GM19467 (cell line): ENCODE data around the gene TMEM221.
A peak's percentile ranks its signal among the peaks of the same experiment; 100 is the strongest.

Experiments used
- ATAC-seq: cut with Tn5 transposase; IDR thresholded peaks from one replicate; pipeline ENCODE4 v1.9.1; 2021; ENCODE audit warnings: mild to moderate bottlenecking, moderate library complexity; ENCODE audit not compliant: unreplicated experiment

TMEM221 gene

DNA sequence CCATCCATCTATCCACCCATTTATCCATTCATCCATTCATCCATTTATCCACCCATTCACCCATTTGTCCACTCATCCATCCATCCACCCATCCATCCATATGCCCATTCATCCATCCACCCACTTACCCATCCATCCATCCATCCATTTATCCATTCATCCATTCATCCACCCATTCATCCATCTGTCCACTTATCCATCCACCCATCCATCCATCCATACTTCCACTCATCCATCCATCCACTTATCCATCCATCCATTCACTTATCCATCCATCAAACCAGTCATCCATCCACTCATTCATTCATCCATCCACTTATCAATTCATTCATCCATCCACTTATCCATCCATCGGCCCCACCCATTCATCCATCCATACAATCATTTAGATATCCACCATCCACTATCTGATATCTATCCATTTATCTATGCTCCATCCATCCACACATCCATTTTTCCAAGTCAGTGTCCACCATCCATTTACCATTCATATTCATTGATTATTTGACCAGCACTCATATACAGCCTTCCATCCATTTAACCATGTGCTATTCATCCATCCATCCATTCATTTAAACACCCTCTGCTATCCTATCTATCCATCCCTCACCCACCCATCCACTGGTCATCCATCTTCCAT is 2.8 kb downstream of the TMEM221 start:
- no peak for ATAC-seq

DNA sequence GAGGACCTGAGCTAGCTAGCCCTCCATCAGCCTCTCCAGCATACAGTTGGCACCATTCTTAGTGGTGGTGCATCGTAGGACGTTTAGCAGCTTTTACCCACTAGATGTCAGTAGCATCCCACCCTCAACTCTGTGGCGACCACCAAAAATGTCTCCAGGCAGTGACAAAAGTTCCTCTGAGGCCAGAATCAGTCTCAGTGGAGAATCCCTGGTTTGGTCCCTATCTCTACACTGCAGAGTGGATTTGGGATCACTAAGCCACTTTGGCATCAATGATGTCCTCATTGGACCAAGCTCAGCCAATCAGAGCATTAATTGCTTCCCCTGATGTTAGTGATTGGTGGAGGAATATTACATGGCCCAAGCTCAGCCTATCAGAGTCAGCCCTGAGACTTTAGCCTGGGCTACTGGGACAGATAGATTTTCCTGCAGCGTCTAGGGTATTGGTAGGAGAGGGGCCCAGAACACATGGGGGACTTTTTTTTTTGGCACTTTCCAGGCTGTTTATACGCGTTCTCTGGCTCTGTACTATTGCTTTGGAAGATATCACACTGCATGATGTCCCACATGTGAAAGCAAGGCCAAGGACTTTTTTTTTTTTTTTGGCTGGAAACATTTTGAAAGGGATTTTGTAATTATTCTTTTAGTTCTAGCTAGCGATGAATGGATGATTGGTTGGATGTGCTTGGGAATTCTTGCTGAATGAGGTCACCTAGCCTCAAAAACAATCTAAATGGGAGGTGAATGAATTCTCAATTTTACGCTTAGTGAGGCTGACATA is 7.0 kb downstream of the TMEM221 start:
- no peak for ATAC-seq

DNA sequence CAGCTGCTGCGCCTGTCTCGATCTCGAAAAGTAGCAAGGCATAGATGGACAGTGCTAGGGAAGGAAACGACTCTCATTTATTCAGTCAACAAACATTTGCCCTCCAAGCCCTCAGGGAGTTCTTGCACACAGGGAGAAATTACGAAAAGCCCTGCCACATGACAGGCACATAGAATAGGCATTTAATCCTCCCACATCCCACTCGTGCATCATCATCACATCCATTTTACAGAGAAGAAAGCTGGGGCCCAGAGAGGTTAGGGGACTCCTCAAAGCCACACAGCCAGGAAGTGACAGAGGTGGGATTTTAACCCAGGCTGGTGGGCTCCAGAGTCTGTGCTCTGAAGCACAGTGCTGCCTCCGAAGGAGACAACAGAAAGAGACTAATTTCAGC is 11.6 kb downstream of the TMEM221 start:
- ATAC-seq = no peak

DNA sequence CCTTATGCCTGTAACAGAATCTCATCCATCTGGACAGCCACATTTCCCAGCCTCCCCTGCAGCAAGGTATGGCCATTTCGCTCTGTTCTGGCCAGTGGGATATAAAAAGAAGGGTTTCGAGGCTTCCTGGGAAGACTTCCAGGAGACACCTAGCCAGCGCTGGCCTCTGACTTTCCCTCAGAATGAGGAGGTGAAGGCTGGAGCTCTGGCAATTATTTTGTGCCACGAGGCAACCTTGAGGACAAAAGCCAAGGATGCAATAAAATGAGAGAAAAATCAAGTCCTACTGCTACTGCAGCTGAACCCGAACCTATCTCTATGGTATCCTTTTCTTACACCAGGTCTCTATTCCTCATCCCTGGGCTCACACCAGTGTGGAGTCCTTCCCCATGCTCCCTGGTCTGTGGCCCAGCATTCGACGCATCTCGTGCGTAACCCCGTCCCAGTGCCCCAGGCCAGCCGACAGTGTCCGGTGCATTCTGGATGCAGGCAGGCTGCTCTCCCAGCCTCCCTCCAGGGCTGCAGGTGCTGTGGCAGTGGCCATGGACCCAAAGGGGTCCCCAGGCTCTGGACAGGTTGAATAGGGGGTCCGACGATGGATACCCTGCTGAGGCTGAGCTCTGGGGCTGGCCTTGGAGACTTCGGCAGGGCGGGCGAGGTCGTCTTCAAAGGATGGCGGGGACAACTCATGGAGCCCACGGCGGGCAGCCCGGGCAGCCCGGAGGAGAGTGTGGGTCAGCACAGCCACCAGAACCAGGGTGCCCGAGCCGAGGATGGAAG is 12.2 kb downstream of the TMEM221 start:
- ATAC-seq = no peak

DNA sequence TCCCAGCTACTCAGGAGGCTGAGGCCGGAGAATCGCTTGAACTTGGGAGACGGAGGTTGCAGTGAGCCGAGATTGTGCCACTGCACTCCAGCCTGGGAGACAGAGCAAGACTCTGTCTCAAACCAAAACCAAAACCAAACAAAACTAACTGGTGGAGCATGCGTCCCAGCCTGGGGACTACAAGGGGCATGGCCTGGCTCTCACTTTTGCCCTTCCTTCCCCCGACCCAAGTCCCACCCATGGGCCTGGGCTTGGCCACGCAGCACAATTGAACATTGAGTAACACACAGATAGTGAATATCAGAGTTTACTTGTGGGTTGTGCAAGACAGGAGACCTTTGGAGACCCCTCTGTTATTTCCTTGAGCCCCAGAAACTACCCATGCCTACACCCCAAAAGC is 13.2 kb downstream of the TMEM221 start:
- ATAC-seq = no peak

DNA sequence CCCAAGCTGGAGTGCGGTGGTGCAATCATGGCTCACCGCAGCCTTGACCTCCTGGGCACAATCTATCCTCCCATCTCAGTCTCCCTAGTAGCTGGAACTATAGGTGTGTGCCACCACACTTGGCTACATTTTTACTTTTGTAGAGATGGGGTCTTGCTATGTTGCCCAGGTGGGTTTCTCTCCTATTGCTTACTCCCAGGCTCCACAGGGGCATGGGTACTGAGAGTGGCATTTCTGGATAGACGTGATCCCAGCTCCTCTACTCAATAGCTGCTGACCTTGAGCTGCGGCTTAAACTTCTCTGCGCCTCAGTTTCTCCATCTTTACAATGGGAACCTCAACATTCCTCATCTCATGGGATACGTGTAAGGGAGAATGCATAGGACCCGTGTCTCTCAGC is 17.1 kb downstream of the TMEM221 start:
- no peak for ATAC-seq

DNA sequence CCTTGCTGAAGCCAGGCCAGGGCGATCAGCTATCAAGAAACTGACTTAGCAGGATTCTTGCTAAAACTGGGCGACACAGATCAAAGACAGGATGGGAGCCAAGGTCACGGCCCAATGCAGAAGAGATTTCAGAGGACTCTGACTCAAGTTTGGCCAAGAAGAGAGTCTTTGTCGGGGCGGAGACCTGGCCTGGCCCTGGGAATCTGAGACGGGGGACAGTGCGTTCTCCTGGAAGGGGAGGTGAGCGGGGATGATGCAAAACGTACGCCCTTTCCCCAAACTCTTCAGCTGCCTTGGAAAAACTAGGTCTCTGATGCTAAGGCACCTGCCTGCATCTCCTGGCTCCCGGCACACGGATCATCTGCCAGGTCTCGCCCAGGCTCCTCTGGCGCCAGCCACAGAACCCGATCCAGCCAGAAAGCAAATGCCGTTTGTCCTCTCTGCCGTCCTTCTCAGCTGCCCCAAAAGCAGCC is 18.8 kb downstream of the TMEM221 start:
- ATAC-seq = no peak

DNA sequence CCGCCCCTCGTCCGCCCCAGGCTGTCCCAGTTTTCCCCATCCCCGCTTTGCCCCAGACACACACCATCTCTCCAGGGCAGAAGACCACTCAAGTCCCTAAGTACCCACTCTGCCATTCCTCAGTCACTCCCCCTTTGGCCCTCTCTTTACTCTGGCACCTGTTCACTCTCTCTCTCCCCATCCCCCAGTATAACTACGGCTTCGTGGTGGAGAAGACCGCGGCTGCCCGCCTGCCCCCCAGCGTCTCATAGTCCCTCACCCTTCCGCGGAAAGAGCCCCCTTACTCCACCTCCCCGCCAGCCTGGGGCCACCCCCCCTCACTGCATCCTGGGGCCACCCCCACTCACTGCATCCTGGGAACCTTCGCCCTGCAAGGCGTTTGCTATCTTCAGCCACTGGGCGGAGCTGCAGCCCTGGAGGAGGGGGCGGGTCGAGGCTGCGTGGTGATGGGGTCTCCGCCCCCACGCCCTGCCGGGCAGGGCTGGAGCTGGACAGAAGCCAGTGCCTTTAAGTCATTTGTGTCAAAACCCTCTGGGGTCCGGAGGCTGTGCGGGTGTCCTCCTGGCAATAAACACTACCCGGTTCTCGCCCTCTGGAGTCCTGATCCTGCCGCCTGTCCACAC is 23.6 kb downstream of the TMEM221 start:
- ATAC-seq = no peak

DNA sequence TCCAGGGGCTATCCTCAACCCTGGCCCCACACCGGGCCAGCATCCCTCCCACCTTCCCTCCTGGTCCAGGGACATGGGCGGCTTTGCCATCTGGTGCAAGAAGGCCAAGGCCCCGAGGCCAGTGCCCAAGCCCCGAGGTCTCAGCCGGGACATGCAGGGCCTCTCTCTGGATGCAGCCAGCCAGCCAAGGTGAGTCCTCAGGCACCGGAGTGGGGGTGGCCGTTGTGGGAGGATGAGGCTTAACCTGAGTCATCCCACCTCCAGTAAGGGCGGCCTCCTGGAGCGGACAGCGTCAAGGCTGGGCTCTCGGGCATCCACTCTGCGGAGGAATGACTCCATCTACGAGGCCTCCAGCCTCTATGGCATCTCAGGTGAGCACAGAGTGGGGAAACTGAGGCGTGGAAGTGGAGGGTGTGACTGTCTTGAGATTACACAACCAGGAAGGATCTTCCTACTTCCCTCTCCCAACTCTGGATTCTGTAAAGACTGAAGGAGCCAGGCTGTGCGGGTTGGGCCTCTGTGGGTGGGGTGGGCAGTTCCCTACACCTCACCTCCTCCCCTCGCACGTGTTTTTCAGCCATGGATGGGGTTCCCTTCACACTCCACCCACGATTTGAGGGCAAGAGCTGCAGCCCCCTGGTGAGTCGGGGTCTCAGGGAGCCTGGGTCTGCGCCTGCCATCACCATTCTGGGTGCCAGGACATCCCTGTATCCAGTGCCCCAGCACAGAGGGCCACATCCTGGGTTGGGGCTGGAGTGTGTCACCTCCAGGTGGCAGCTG is 24.8 kb downstream of the TMEM221 start:
- no peak for ATAC-seq

DNA sequence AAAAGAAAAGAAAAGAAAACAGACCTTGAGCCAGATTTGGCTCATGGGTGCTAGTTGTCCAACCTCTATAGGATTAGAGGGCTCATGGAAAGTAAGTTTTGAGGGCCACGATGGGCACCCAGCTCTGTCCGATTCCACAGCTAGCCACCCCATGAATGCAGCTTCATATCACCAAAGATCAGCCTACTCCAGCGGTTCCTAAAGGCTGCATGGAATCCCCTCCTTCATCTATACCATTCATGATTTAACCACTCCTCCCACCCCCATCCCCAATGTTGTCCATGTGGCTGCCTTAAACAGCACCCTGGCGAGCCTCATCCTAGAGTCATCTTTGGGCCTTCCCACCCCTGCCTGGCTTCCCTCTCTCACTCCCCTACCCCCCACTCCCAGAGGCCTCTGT is 26.5 kb downstream of the TMEM221 start:
- ATAC-seq = no peak

DNA sequence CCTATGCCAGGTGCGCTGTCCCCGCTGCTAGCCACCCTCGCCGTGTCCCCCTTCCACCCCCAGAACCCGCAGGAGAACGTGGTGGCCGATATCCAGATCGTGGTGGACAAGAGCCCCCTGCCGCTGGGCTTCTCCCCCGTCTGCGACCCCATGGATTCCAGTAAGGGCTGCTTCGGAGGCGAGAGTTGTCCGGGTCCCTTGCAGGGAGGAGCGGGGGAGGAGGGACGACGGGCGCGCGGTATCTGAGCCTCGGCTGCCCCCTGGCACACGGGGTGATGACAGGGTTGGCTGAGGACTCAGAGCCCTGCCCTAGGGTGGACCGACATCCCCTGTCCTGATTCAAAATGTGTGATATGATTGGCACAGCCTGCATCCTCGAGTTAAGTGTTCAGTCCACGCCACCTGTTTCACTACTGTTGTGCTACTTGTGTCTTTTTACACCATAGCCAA is 28.0 kb downstream of the TMEM221 start:
- ATAC-seq = no peak

DNA sequence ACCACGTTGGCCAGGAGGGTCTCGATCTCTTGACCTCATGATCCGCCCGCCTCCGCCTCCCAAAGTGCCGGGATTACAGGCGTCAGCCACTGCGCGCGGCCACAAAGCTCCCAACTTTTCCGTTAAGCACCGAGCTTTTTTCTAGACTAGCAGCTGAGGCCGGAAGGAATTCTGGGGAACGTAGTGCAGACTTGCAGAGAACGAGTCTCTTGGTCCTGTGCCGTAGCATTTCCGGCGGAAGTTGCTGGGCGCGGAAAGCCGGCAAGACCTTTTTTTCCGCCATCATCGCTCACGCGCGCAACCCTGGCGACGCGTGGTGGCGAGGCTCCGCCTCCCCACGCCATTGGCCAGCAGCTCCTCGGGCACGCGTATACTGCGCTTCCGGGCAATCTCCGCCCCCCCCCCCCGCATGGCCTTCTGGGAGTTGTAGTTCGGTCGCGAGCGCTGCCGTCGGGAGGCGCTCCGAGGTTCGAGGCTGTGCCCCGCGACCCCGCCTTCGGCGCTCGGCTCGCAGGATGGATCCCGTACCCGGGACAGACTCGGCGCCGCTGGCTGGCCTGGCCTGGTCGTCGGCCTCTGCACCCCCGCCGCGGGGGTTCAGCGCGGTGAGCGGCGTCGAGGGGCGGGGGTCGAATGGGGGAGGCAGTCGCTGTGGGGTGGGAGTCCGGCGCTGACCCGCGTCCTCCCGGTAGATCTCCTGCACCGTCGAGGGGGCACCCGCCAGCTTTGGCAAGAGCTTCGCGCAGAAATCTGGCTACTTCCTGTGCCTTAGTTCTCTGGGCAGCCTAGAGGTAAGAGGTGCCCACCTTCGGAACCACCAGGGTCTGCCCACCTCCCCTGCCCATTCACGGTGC is 28.6 kb downstream of the TMEM221 start, which contains the start of gene MVB12A:
Gene MVB12A (plus strand): TSS at position 427 of the 854 bp plus-strand sequence. CDS start 89 bp downstream, at position 516.
- ATAC-seq = peak; percentile 82

DNA sequence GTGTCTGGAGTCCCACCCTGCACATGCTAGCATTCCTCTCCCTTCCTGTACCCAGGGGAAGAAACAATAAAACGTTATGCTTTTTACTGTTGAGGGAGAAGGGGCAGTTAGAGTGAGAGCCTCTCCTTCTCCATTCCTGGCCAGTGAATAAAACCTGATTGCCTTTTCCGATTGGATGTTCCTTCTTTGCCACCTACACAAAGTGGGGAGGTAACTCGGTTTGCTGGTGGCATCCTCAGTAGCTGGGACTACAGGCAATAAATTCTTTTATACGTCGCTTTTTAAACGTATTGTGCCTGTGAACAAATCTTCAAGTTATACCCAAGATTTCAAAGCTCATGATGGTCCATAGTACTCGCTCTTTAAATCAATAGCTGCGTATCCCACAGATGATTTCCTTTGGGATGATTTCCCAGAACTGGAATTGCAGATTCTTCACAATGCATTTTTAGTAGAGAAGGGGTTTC is 29.3 kb downstream of the TMEM221 start:
- ATAC-seq = no peak

DNA sequence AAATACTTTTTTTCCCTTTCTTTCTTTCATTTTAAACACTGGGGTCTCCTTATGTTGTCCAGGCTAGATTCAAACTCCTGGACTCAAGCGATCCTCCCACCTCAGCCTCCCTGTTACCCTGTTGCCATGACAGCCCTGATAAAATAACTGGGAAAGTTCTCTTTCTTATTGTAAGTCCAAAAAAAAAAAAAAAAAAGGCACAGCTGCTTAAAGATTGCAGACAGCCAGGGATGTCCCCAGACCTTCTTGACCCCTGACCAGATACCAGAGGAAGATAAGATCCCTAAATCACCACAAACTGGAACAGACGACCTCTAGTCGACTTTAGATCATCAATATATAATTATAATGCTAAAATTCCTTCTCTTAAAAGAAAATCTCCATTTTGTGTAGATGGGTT is 29.8 kb downstream of the TMEM221 start:
- no peak for ATAC-seq

DNA sequence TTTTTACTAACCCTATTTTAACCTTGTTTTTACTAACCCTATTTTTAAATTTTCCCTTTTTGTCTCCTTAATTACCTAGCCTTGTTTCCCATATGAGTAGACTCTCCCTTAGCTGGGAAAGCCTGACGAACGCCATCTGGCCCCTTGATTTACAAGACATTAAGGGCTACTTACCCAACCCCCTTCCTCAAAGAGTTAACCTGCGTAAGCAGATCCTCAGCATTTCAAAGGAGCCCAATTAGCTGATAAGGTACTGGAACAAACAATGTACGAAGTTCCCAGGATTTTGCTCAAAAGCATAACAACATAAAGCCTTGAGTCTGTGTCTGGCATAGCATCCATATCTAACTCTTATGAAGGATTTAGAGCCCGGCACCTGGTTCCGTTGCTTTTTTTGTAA is 33.3 kb downstream of the TMEM221 start:
- no peak for ATAC-seq

DNA sequence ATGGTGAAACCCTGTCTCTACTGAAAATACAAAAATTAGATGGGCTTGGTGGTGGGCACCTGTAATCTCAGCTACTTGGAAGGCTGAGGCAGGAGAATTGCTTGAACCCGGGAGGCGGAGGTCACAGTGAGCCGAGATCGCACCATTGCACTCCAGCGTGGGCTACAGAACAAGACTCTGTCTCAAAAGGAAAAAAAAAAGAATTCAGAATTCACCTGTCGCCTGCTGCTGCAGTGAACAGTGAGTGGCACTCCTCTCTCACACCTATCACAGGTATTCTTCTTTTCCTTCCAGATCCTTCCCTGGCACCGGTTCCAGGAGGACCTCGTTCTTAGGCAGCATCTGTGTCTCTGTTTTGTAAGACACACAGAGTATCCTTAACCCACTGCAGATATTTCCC is 34.4 kb downstream of the TMEM221 start:
- ATAC-seq = no peak

DNA sequence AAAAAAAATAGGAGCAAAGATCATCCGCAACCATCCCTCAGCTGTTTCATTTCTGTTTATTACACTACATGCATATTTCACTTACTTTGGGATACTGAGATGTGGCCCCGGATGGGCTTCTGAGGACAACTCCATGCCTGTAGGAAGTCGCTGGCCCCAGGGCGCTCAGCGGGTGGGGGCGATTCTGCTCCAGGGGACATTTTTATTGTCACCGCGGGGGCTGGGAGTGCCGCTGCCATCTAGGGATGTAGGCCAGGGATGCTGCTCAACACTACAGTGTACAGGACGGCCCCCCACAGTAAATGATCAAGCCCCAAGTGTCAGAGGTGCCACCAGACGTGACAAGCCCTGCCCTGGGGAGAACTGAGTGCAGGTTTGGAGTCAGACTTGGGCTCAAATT is 36.7 kb downstream of the TMEM221 start:
- ATAC-seq = no peak

DNA sequence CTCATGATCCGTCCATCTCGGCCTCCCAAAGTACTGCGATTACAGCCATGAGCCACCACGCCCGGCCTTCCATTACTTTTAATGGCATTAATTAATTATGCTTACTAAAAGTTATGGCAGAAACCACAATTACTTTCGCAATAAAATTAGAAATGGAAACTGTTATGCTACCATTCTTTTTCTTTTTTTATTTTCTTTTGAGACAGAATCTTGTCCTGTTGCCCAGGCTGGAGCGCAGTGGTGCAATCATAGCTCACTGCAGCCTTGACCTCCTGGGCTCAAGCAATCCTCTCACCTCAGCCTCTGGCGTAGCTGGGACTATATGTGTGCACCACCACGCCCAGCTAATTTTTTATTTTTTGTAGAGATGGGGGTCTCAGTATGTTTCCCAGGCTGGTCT is 38.5 kb downstream of the TMEM221 start:
- ATAC-seq = no peak

DNA sequence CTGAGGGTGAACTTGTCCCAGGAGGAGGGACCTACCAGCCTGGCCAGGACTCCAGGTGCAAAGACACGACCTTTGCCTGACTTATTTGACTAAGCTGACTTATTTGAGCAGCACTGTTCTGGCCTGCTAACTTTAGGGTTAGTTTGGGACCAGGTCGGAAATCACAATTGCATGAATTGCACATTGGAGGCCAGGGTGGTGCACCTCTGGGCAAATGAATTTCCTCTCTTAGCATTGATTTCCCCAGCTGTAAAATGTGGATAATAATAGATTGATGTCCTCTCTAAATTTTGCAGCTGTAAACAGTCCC is 41.6 kb downstream of the TMEM221 start:
- no peak for ATAC-seq
